ENCODE data around the gene VAV3. TPM values are rescaled to one million over a fixed set of nuclear protein-coding genes. Genes with fewer than 3 reads are reported as not detected.

Gene VAV3
- total RNA-seq, 1 donor from 2014 or later = 2.6 TPM

DNA sequence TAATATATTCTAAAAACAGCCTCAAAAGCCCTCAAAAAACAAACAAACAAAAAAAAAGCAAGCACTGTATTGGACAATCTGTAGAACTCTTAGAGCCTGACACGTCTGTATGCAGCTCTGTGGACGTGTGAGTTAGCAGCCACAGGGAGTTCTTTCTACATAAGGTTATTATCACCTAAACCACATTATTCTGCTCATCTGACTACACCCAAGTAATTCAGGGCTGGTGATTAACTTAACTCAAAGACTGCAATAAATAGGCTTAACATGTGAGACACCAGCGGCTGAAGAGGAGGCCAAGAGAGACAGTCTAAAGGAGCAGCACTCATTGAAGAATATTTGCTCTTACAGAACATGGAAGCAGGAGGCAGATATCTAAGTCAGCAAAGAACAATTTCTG is 316.0 kb downstream of the VAV3 start:
- peaks cover 2% of the 10 kb centered on the region for H3K4me1 Mint-ChIP-seq (ENCODE audit: low read depth, unreplicated experiment)

DNA sequence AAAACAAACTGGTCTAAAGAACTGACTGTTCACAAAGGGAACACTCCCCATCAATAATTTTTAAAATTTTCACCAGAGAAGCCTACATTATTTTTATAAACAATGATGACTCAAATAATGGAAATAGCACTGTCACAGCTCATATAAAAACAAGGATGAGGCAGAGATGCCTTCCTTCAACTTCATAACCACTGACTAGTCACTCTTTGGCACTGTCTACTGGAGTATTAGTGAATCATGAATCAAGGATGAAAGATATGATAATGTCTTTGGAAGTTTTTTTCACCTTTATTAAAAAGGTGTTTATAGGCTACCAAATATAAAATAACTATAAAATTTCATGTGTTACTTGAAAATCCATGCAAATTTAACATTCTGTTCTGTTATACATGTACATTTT is 316.9 kb downstream of the VAV3 start:
- peak; percentile 84 for DNase-seq (ENCODE audit: low read depth)
- no peaks in the 10 kb centered on the region for H3K27me3 ChIP-seq (ENCODE audit: insufficient read depth, low read length)
- H3K4me2 ChIP-seq (ENCODE audit: low read length) = peak overlapping the region; percentile 55
- H3K4me1 Mint-ChIP-seq (ENCODE audit: low read depth, unreplicated experiment) = no peaks in the 10 kb centered on the region
- no peaks in the 10 kb centered on the region for H3K36me3 Mint-ChIP-seq (ENCODE audit: low read depth, unreplicated experiment)
- no peaks in the 10 kb centered on the region for H3K9me3 Mint-ChIP-seq (ENCODE audit: unreplicated experiment)
- H3K27ac Mint-ChIP-seq (ENCODE audit: unreplicated experiment) = peak overlapping the region; percentile 77
- H3K36me3 ChIP-seq (ENCODE audit: insufficient read depth, low read length) = no peaks in the 10 kb centered on the region
- H4K20me1 ChIP-seq (ENCODE audit: insufficient read depth, low read length) = no peaks in the 10 kb centered on the region
- peak overlapping the region; percentile 73 for H3K27ac ChIP-seq (ENCODE audit: low read depth, low read length)
- H3K79me2 ChIP-seq (ENCODE audit: insufficient read depth, low read length) = no peaks in the 10 kb centered on the region
- H3K4me1 ChIP-seq (ENCODE audit: insufficient read depth, low read length) = peaks cover 15% of the 10 kb centered on the region
- H3K4me3 ChIP-seq (ENCODE audit: insufficient read depth, low read depth, low read length) = no peak overlapping the region
- H3K4me3 Mint-ChIP-seq (ENCODE audit: unreplicated experiment) = no peak overlapping the region
- H2AFZ ChIP-seq (ENCODE audit: low read depth, low read length) = no peak overlapping the region
- peak overlapping the region; percentile 30 for H3K9ac ChIP-seq (ENCODE audit: low read length)
- H3K27me3 Mint-ChIP-seq (ENCODE audit: low read depth, unreplicated experiment) = no peaks in the 10 kb centered on the region
- no peaks in the 10 kb centered on the region for H3K9me3 ChIP-seq (ENCODE audit: insufficient read depth, low read depth, low read length)
- no peak for TF ChIP-seq EZH2 (IDR thresholded peaks at IDR 0.05; ENCODE audit: insufficient read depth, low read length)
- TF ChIP-seq, protein P1, sequence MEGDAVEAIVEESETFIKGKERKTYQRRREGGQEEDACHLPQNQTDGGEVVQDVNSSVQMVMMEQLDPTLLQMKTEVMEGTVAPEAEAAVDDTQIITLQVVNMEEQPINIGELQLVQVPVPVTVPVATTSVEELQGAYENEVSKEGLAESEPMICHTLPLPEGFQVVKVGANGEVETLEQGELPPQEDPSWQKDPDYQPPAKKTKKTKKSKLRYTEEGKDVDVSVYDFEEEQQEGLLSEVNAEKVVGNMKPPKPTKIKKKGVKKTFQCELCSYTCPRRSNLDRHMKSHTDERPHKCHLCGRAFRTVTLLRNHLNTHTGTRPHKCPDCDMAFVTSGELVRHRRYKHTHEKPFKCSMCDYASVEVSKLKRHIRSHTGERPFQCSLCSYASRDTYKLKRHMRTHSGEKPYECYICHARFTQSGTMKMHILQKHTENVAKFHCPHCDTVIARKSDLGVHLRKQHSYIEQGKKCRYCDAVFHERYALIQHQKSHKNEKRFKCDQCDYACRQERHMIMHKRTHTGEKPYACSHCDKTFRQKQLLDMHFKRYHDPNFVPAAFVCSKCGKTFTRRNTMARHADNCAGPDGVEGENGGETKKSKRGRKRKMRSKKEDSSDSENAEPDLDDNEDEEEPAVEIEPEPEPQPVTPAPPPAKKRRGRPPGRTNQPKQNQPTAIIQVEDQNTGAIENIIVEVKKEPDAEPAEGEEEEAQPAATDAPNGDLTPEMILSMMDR (IDR thresholded peaks at IDR 0.05; ENCODE audit: insufficient read depth, low read depth, low read length) = no peak
- peak; percentile 92 for FAIRE-seq

More for the DNA sequence above, 316.0 kb downstream of the VAV3 start:
- no peak for TF ChIP-seq EZH2 (IDR thresholded peaks at IDR 0.05; ENCODE audit: insufficient read depth, low read length)
- TF ChIP-seq, protein P1 (IDR thresholded peaks at IDR 0.05; ENCODE audit: insufficient read depth, low read depth, low read length) = no peak
- no peaks in the 10 kb centered on the region for H3K36me3 Mint-ChIP-seq (ENCODE audit: low read depth, unreplicated experiment)
- peaks cover 15% of the 10 kb centered on the region for H3K4me1 ChIP-seq (ENCODE audit: insufficient read depth, low read length)
- H3K79me2 ChIP-seq (ENCODE audit: insufficient read depth, low read length) = no peaks in the 10 kb centered on the region
- H3K27me3 Mint-ChIP-seq (ENCODE audit: low read depth, unreplicated experiment) = no peaks in the 10 kb centered on the region
- H3K4me3 ChIP-seq (ENCODE audit: insufficient read depth, low read depth, low read length) = no peak overlapping the region
- no peak overlapping the region for H3K4me3 Mint-ChIP-seq (ENCODE audit: unreplicated experiment)
- H3K27ac ChIP-seq (ENCODE audit: low read depth, low read length) = peak overlapping the region; percentile 23
- H3K27me3 ChIP-seq (ENCODE audit: insufficient read depth, low read length) = no peaks in the 10 kb centered on the region
- H3K9me3 Mint-ChIP-seq (ENCODE audit: unreplicated experiment) = no peaks in the 10 kb centered on the region
- no peaks in the 10 kb centered on the region for H4K20me1 ChIP-seq (ENCODE audit: insufficient read depth, low read length)
- FAIRE-seq (peak; percentile 62), DNase-seq (ENCODE audit: low read depth) (no peak)
- no peaks in the 10 kb centered on the region for H3K9me3 ChIP-seq (ENCODE audit: insufficient read depth, low read depth, low read length)
- peak overlapping the region; percentile 1 for H3K4me2 ChIP-seq (ENCODE audit: low read length)
- H3K9ac ChIP-seq (ENCODE audit: low read length) = no peak overlapping the region
- no peak overlapping the region for H3K27ac Mint-ChIP-seq (ENCODE audit: unreplicated experiment)
- no peaks in the 10 kb centered on the region for H3K36me3 ChIP-seq (ENCODE audit: insufficient read depth, low read length)
- H2AFZ ChIP-seq (ENCODE audit: low read depth, low read length) = no peak overlapping the region

DNA sequence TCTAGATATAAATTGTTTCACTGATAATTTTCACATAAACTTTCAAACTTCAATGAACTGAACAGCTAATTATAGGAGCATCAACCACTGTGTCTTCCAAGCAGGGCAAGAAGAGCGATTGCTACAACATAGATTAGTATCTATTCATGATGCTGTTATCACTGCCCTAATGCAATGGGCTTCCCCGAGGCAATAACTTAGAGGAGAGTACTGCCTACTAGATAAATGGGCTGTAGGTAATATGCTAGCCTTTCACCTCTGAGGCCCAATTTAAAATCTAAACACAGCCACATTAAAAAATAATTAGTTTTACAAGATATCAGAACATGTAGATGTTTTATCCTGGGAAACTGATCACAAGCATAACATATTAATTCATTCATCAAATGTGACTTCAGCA is 318.0 kb downstream of the VAV3 start:
- Histone ChIP-seq H3K27ac (ENCODE audit: low read depth, low read length) (no peak overlapping the region), H4K20me1 (ENCODE audit: insufficient read depth, low read length) (no peaks in the 10 kb centered on the region), H3K4me3 (ENCODE audit: insufficient read depth, low read depth, low read length) (no peak overlapping the region), H2AFZ (ENCODE audit: low read depth, low read length) (no peak overlapping the region), H3K9ac (ENCODE audit: low read length) (no peak overlapping the region), H3K36me3 (ENCODE audit: insufficient read depth, low read length) (no peaks in the 10 kb centered on the region), H3K27me3 (ENCODE audit: insufficient read depth, low read length) (no peaks in the 10 kb centered on the region), H3K4me2 (ENCODE audit: low read length) (no peak overlapping the region), H3K79me2 (ENCODE audit: insufficient read depth, low read length) (no peaks in the 10 kb centered on the region), H3K9me3 (ENCODE audit: insufficient read depth, low read depth, low read length) (no peaks in the 10 kb centered on the region), H3K4me1 (ENCODE audit: insufficient read depth, low read length) (peaks cover 15% of the 10 kb centered on the region)
- H3K27me3 Mint-ChIP-seq (ENCODE audit: low read depth, unreplicated experiment) = no peaks in the 10 kb centered on the region
- H3K9me3 Mint-ChIP-seq (ENCODE audit: unreplicated experiment) = no peaks in the 10 kb centered on the region
- H3K4me3 Mint-ChIP-seq (ENCODE audit: unreplicated experiment) = no peak overlapping the region
- FAIRE-seq (peak; percentile 5), DNase-seq (ENCODE audit: low read depth) (no peak)
- TF ChIP-seq, protein P1 (IDR thresholded peaks at IDR 0.05; ENCODE audit: insufficient read depth, low read depth, low read length) = no peak
- no peak for TF ChIP-seq EZH2 (IDR thresholded peaks at IDR 0.05; ENCODE audit: insufficient read depth, low read length)
- no peak overlapping the region for H3K27ac Mint-ChIP-seq (ENCODE audit: unreplicated experiment)
- no peaks in the 10 kb centered on the region for H3K36me3 Mint-ChIP-seq (ENCODE audit: low read depth, unreplicated experiment)
- H3K4me1 Mint-ChIP-seq (ENCODE audit: low read depth, unreplicated experiment) = no peaks in the 10 kb centered on the region

All from astrocyte (in vitro differentiated cells and primary cell).